UCSD-AML1 (cell line): ENCODE results near the gene CLHC1.
"Not testable (repeated sequence)": the region's sequence is repeated elsewhere in the genome, so short reads cannot be mapped to it uniquely, and the experiment has no call there.

Experiments used
- DNase-seq: peaks from one replicate; lab custom pipeline; 2025; ENCODE audit not compliant: unreplicated experiment; lab: John Stamatoyannopoulos, UW

The CLHC1 gene

GRCh38 chr2:55232084-55232862, at the start of gene CLHC1, which contains the start of gene RPS27A:
Gene CLHC1, minus strand, starts transcription at chr2:55232293. Its CDS starts 9,882 bp downstream, at chr2:55222411.
Gene RPS27A, plus strand, starts transcription at chr2:55232688. Its CDS starts 137 bp downstream, at chr2:55232825.
- DNase-seq, result peak; percentile 86

DNA sequence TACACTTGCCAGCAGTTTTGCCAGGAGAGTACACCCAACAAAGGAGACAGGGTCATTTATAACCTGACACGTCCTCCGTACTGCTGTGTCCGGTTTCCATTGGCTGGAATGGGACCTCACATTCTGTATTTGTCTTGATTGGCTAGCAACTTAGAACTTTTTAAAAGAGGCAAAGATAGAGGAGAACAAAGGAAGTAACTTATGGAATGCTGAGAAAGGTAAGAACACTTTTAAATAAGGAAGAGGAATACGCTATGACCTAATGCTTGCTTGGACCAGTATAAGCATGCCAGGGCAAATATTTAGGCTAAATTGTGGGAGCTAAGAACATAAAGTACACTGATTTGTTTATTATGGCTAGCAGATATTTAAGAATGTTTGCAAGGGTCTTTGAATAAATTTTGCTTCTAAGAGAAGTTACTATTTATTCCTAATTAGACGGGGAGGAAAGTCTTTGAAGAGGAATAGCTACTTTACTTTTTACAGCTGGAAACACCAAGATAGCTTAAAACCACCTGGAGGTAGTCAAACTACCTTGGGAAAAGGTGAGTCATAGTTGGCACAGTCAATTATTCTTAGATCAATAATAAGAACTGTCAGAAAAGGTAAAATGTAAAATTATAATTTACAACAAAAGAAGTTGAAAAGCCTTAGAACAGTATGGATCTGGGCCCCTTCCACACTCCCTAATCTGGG, 48.9 kb upstream of the CLHC1 start:
- not testable (repeated sequence) for DNase-seq

- not testable (repeated sequence) for DNase-seq
These were observed 47.8 kb upstream of the CLHC1 start for GRCh38 chr2:55279859-55280424.

DNA sequence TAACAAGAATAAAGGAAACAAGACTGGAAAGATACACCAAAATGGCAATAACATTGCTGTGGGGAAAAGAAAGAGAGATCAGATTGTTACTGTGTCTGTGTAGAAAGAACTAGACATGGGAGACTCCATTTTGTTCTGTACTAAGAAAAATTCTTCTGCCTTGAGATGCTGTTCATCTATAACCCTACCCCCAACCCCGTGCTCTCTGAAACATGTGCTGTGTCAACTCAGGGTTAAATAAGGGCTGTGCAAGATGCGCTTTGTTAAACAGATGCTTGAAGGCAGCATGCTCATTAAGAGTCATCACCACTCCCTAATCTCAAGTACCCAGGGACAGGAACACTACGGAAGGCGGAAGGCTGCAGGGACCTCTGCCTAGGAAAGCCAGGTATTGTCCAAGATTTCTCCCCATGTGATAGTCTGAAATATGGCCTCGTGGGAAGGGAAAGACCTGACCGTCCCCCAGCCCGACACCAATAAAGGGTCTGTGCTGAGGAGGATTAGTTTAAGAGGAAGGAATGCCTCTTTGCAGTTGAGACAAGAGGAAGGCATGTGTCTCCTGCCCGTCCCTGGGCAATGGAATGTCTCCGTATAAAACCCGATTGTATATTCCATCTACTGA, 47.2 kb upstream of the CLHC1 start:
- not testable (repeated sequence) for DNase-seq

- DNase-seq, result no peak
These were observed 45.2 kb upstream of the CLHC1 start for GRCh38 chr2:55277310-55277709.

GRCh38 chr2:55274346-55274745, 42.3 kb upstream of the CLHC1 start:
- DNase-seq, result not testable (repeated sequence)

DNA sequence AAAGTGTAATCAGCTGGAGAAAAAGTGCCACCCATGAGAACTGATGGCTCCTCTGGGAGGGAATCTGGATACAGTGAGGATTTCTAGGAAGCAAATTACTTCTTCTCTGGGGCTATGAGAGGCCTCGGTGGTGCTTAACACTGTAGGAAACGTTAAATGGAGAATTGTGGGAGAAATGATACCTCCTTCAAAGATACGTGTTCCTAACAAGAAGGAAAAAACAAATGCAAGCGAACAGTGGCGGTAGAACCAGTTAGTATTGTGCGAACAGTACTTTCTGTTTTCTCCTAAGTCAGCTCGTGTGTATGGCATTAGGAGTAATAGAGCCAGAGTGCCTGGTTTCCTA, 37.5 kb upstream of the CLHC1 start:
- DNase-seq, result no peak

GRCh38 chr2:55268907-55269644, 37.0 kb upstream of the CLHC1 start, which contains the start of gene MTIF2:
Gene MTIF2, minus strand, starts transcription at chr2:55269231. Its CDS starts 5,373 bp downstream, at chr2:55263858.
- DNase-seq, result peak; percentile 96

- DNase-seq, result no peak
These were observed 36.3 kb upstream of the CLHC1 start for GRCh38 chr2:55268288-55268906.

- DNase-seq, result not testable (repeated sequence)
These were observed 27.5 kb upstream of the CLHC1 start for GRCh38 chr2:55259586-55259985.

DNA sequence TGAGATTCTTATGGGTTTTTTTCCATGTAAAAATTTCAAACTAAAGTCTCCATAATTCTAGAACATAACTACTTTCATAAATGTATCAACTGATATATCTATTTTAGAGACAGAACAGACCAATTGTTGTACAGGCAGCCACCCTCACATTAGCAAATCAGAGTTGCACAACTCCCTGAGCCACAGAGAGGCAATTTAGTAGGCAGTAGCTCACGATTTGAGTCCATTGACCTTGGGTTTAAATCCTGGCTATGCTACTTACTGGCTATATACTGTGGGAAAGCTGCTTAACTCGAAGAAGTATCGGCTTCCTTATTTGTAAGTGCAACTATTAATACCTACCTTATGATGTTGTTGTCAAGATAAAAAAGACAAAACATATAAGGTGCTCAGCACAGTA, 20.7 kb upstream of the CLHC1 start:
- no peak for DNase-seq

DNA sequence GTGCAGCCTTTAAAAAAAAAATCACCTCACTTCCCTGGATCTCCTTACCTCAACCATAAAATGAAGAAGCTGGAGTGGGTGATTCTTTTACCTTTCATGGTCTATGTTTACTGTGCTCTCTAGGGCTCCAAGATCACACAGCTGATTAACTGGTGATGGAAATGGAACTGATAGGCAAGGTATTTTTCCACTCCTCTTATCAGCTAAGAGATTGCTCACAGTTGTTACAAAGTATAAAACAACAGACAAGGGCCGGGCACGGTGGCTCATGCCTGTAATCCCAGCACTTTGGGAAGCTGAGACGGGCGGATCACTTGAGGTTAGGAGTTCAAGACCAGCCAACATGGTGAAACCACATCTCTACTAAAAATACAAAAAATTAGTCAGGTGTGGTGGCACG, 14.9 kb upstream of the CLHC1 start:
- no peak for DNase-seq

GRCh38 chr2:55245411-55245810, 13.3 kb upstream of the CLHC1 start:
- DNase-seq, result no peak

DNA sequence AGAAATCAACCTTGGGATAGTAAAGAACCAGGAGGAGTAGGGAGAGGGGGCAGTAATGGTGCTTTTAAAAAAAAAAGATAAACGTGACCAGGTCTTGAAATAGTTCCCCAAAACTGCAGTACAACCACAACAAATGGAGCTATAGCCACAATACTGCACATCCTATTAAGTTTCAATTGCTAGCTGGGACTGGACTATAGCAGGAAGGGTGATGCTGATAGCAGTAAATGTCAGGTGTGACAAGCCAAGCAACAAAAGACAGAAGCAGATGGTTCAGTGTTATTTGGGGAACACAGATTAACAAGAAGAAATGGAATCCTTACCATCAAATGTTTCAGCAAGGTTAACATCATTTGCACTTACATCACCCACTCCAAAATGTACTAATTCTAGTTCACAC, 10.5 kb upstream of the CLHC1 start:
- no peak for DNase-seq

DNA sequence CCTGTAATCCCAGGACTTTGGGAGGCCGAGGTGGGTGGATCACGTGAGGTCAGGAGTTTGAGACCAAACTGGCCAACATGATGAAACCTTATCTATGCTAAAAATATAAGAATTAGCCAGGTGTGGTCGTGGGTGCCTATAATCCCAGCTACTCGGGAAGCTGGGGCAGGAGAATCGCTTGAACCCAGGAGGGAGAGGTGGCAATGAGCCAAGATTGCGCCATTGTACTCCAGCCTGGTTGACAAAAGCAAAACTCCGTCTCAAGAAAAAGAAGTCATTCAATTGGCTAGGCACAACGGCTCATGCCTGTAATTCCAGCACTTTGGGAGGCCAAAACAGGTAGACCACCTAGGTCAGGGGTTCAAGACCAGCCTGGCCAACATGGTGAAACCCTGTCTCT, 9.5 kb upstream of the CLHC1 start:
- DNase-seq, result not testable (repeated sequence)

- DNase-seq, result no peak
These were observed 7.6 kb upstream of the CLHC1 start for GRCh38 chr2:55239656-55240222.

DNA sequence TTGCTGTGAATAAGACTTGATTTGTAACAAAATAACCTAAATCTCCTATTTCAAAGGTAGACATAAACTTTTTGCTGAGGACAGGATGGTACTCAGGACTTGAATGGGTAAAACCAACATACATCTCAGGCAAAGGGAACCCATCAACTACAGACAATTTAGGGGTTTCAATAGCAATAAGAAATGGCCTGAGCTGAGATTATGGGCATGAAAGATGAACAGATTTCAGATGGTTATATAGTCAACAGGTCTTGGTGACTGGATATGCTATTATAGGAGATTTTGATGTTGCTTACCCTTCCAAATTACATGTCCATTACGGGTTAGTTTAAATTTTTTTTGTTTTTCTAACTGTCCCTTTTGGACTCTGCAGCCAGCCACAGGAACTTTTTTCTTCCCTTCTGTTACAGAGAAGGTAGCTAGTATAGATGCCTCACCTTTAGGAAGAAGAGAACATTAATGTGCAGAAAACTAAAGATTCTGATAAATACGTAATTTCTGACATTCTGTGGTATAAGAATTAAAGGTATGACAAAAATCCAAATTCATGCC, 5.0 kb upstream of the CLHC1 start:
- DNase-seq, result no peak

GRCh38 chr2:55235724-55236538, 3.8 kb upstream of the CLHC1 start:
- DNase-seq, result no peak

GRCh38 chr2:55233658-55233940, 1.5 kb upstream of the CLHC1 start:
- DNase-seq, result no peak
